SK-N-MC (cell line): ENCODE results near the gene NDUFAF8.

ENCODE experiments used
- DNase-seq: peaks from one replicate; pipeline ENCODE4 v3.0.0-alpha.2; 2011; ENCODE audit warnings: low read depth, low spot score
- H3K27ac ChIP-seq: fragments of 200-600 bp; sonication (generic); 2 replicates; pipeline ENCODE4 v1.5.1; 2016; ENCODE audit warnings: mixed run types
- H3K36me3 ChIP-seq: fragments of 200-600 bp; sonication (generic); 2 replicates; pipeline ENCODE4 v1.6.1; 2017; ENCODE audit warnings: antibody characterized with exemption, low read length, mixed read lengths; ENCODE audit not compliant: insufficient read depth
- H3K4me3 ChIP-seq: fragments of 200-600 bp; sonication (generic); 2 replicates; pipeline ENCODE4 v1.5.1; 2016
- H3K9ac ChIP-seq: fragments of 200-600 bp; sonication (generic); 2 replicates; pipeline ENCODE4 v1.8.0; 2017; ENCODE audit warnings: mixed run types, mixed read lengths; ENCODE audit not compliant: insufficient read length
- H3K9me3 ChIP-seq: fragments of 200-600 bp; sonication (generic); 2 replicates; pipeline ENCODE4 v1.6.1; 2017; ENCODE audit warnings: low read depth, mild to moderate bottlenecking, antibody characterized with exemption, low read length, moderate library complexity, mixed read lengths
- EZH2 ChIP-seq: fragments of 200-600 bp; sonication (generic); IDR thresholded peaks from one replicate; pipeline ENCODE4 v1.6.1; 2017; ENCODE audit warnings: antibody characterized with exemption
- FOXP2 ChIP-seq: optimal IDR thresholded peaks from 2 replicates; pipeline ENCODE3; 2011; ENCODE audit warnings: mild to moderate bottlenecking, moderate library complexity; ENCODE audit not compliant: insufficient read depth; ENCODE audit errors: extremely low read length, control extremely low read depth
- POLR2AphosphoS5 ChIP-seq: IDR thresholded peaks from 2 replicates; pipeline ENCODE4 v1.6.1; 2012; ENCODE audit warnings: mild to moderate bottlenecking, low read depth, low read length, borderline replicate concordance

NDUFAF8 gene

GRCh38 chr17:81228420-81228819, 10.7 kb upstream of the NDUFAF8 start:
- H3K36me3 ChIP-seq = no peaks in the 10 kb centered on the region
- DNase-seq = no peak
- no peak for TF ChIP-seq FOXP2
- no peak for TF ChIP-seq POLR2AphosphoS5
- TF ChIP-seq EZH2 = no peak
- no peak overlapping the region for H3K4me3 ChIP-seq
- no peak overlapping the region for H3K9ac ChIP-seq
- H3K9me3 ChIP-seq = no peaks in the 10 kb centered on the region
- no peak overlapping the region for H3K27ac ChIP-seq

GRCh38 chr17:81228834-81229665, 10.1 kb upstream of the NDUFAF8 start:
- H3K4me3 ChIP-seq = no peak overlapping the region
- TF ChIP-seq EZH2 = no peak
- TF ChIP-seq FOXP2 = no peak
- no peak for TF ChIP-seq POLR2AphosphoS5
- no peak for DNase-seq
- H3K27ac ChIP-seq = no peak overlapping the region
- H3K9me3 ChIP-seq = no peaks in the 10 kb centered on the region
- H3K9ac ChIP-seq = no peak overlapping the region
- no peaks in the 10 kb centered on the region for H3K36me3 ChIP-seq

GRCh38 chr17:81229666-81229920, 9.5 kb upstream of the NDUFAF8 start:
- Histone ChIP-seq H3K4me3 (no peak overlapping the region), H3K9me3 (no peaks in the 10 kb centered on the region), H3K36me3 (no peaks in the 10 kb centered on the region), H3K27ac (no peak overlapping the region), H3K9ac (no peak overlapping the region)
- no peak for TF ChIP-seq FOXP2
- no peak for TF ChIP-seq EZH2
- no peak for TF ChIP-seq POLR2AphosphoS5
- DNase-seq = no peak

GRCh38 chr17:81230043-81230820, 8.9 kb upstream of the NDUFAF8 start:
- TF ChIP-seq FOXP2 = no peak
- no peak for TF ChIP-seq POLR2AphosphoS5
- TF ChIP-seq EZH2 = no peak
- Histone ChIP-seq H3K27ac (no peak overlapping the region), H3K9me3 (no peaks in the 10 kb centered on the region), H3K9ac (no peak overlapping the region), H3K36me3 (no peaks in the 10 kb centered on the region), H3K4me3 (no peak overlapping the region)
- DNase-seq = no peak

GRCh38 chr17:81231121-81231645, 7.9 kb upstream of the NDUFAF8 start:
- no peak for TF ChIP-seq EZH2
- no peak for TF ChIP-seq POLR2AphosphoS5
- no peak for TF ChIP-seq FOXP2
- DNase-seq = no peak
- H3K4me3 ChIP-seq = no peak overlapping the region
- H3K27ac ChIP-seq = no peak overlapping the region
- H3K9me3 ChIP-seq = no peaks in the 10 kb centered on the region
- no peak overlapping the region for H3K9ac ChIP-seq
- H3K36me3 ChIP-seq = no peaks in the 10 kb centered on the region

GRCh38 chr17:81231766-81232581, 7.1 kb upstream of the NDUFAF8 start:
- no peak overlapping the region for H3K4me3 ChIP-seq
- TF ChIP-seq EZH2 (no peak), FOXP2 (no peak), POLR2AphosphoS5 (no peak)
- no peak overlapping the region for H3K9ac ChIP-seq
- no peaks in the 10 kb centered on the region for H3K36me3 ChIP-seq
- DNase-seq = no peak
- H3K27ac ChIP-seq = no peak overlapping the region
- no peaks in the 10 kb centered on the region for H3K9me3 ChIP-seq

- Histone ChIP-seq H3K27ac (no peak overlapping the region), H3K4me3 (no peak overlapping the region), H3K36me3 (no peaks in the 10 kb centered on the region), H3K9ac (no peak overlapping the region), H3K9me3 (no peaks in the 10 kb centered on the region)
- no peak for DNase-seq
- no peak for TF ChIP-seq POLR2AphosphoS5
- TF ChIP-seq EZH2 = no peak
- no peak for TF ChIP-seq FOXP2
Observed at GRCh38 chr17:81232616-81233241, 6.4 kb upstream of the NDUFAF8 start.
